Thyroid gland (tissue), 4 donors: Measurements from ENCODE around the gene MACF1. TPM values are rescaled to one million over a fixed set of nuclear protein-coding genes. Genes with fewer than 3 reads are reported as not detected.

Experiments
- DNase-seq, 2 donors: peaks; one replicate each; pipeline ENCODE4 v3.0.0-alpha.2; 2019
- H3K27ac ChIP-seq, 3 donors: fragments of 200-600 bp; sonication (generic); 1 replicate in 2 of 3; 2 replicates in 1 of 3; pipeline ENCODE4 v1.5.1; 2016 to 2019; ENCODE audit warnings: mild to moderate bottlenecking in 1 of 3, moderate library complexity in 1 of 3
- H3K27me3 ChIP-seq: fragments of 200-600 bp; sonication (generic); one replicate; pipeline ENCODE4 v1.5.1; 2019
- H3K36me3 ChIP-seq, 2 donors: fragments of 200-600 bp; sonication (generic); one replicate each; pipeline ENCODE4 v1.5.1; 2016 to 2019
- H3K4me1 ChIP-seq, 2 donors: fragments of 200-600 bp; sonication (generic); one replicate each; pipeline ENCODE4 v1.5.1; 2017 to 2019
- H3K4me3 ChIP-seq, 3 donors: fragments of 200-600 bp; sonication (generic); replicated peaks in 1 of 3; 1 replicate in 2 of 3; 2 replicates in 1 of 3; pipeline ENCODE4 v1.5.1; 2016; ENCODE audit warnings: mild to moderate bottlenecking in 1 of 3
- H3K9me3 ChIP-seq: fragments of 200-600 bp; sonication (generic); one replicate; pipeline ENCODE4 v1.5.1; 2017
- POLR2A ChIP-seq, 2 donors: fragments of 450-650 bp; IDR thresholded peaks; one replicate each; pipeline ENCODE4 v1.6.1; 2017; ENCODE audit warnings: antibody characterized with exemption in 2 of 2, mild to moderate bottlenecking in 2 of 2, moderate library complexity in 1 of 2
- WGBS, 2 donors: methylation state at CpG; one replicate each; pipeline ENCODE4 v1.1.5; 2017; 5-methylcytosine and 5-hydroxymethylcytosine counted together
- intact Hi-C: fragments of 100-400 bp; cut with DNase I; formaldehyde crosslinking; loops from one replicate; pipeline ENCODE4 v1.15.1; 2023
- total RNA-seq, 4 donors: library from RNA; depleted of rRNA; stranded (reverse); fragments of >200 nt; gene quantifications; one replicate each; pipeline ENCODE4 v1.2.3, GENCODE V29; 2016
- TF ChIP-seq, protein P1 (sequence below), 6 experiments: fragments of 200-600 bp in 3 of 6; fragments of 450-650 bp in 3 of 6; sonication (generic) in 3 of 6; IDR thresholded peaks; one replicate each; pipeline ENCODE4 v1.5.1; 2016 to 2019; ENCODE audit warnings: antibody characterized with exemption in 6 of 6, mild to moderate bottlenecking in 2 of 6, inconsistent platforms in 1 of 6, moderate library complexity in 1 of 6

Gene MACF1
- total RNA-seq, 4 donors from 2014 or later: 308 to 834 (median 427) TPM

- WGBS, 2 donors: 36 to 38% methylated on average over 5 of the region's 5 CpGs
- DNase-seq: peak; percentile 74 to 80
- H3K9me3 ChIP-seq: no peaks in the 10 kb centered on the region
- no peaks in the 10 kb centered on the region for H3K36me3 ChIP-seq
- intact Hi-C loops: no loop called here
- TF ChIP-seq, protein P1, sequence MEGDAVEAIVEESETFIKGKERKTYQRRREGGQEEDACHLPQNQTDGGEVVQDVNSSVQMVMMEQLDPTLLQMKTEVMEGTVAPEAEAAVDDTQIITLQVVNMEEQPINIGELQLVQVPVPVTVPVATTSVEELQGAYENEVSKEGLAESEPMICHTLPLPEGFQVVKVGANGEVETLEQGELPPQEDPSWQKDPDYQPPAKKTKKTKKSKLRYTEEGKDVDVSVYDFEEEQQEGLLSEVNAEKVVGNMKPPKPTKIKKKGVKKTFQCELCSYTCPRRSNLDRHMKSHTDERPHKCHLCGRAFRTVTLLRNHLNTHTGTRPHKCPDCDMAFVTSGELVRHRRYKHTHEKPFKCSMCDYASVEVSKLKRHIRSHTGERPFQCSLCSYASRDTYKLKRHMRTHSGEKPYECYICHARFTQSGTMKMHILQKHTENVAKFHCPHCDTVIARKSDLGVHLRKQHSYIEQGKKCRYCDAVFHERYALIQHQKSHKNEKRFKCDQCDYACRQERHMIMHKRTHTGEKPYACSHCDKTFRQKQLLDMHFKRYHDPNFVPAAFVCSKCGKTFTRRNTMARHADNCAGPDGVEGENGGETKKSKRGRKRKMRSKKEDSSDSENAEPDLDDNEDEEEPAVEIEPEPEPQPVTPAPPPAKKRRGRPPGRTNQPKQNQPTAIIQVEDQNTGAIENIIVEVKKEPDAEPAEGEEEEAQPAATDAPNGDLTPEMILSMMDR (IDR thresholded peaks at IDR 0.05): no peak
- TF ChIP-seq POLR2A (IDR thresholded peaks at IDR 0.05): peak in 1 of 2 donors; percentile 40
- peak overlapping the region; percentile 47 to 87 (median 79) for H3K27ac ChIP-seq
- H3K27me3 ChIP-seq: no peaks in the 10 kb centered on the region
- H3K4me3 ChIP-seq: no peak overlapping the region
- peaks cover 84 to 89% of the 10 kb centered on the region in 2 donors for H3K4me1 ChIP-seq
These were observed 36.8 kb upstream of the MACF1 start for GRCh38 chr1:39167632-39168209.

- no peaks in the 10 kb centered on the region for H3K9me3 ChIP-seq
- H3K27me3 ChIP-seq: no peaks in the 10 kb centered on the region
- no peak overlapping the region for H3K4me3 ChIP-seq
- TF ChIP-seq, protein P1 (IDR thresholded peaks at IDR 0.05): no peak
- no peak for TF ChIP-seq POLR2A (IDR thresholded peaks at IDR 0.05)
- 93 to 97% methylated on average over 9 of the region's 9 CpGs for WGBS, 2 donors
- H3K36me3 ChIP-seq: no peaks in the 10 kb centered on the region
- peak overlapping the region; percentile 47 to 87 (median 79) for H3K27ac ChIP-seq
- intact Hi-C loops: no loop called here
- DNase-seq: no peak
- peaks cover 89 to 96% of the 10 kb centered on the region in 2 donors for H3K4me1 ChIP-seq
These were observed 36.0 kb upstream of the MACF1 start for GRCh38 chr1:39168301-39169080.

DNA sequence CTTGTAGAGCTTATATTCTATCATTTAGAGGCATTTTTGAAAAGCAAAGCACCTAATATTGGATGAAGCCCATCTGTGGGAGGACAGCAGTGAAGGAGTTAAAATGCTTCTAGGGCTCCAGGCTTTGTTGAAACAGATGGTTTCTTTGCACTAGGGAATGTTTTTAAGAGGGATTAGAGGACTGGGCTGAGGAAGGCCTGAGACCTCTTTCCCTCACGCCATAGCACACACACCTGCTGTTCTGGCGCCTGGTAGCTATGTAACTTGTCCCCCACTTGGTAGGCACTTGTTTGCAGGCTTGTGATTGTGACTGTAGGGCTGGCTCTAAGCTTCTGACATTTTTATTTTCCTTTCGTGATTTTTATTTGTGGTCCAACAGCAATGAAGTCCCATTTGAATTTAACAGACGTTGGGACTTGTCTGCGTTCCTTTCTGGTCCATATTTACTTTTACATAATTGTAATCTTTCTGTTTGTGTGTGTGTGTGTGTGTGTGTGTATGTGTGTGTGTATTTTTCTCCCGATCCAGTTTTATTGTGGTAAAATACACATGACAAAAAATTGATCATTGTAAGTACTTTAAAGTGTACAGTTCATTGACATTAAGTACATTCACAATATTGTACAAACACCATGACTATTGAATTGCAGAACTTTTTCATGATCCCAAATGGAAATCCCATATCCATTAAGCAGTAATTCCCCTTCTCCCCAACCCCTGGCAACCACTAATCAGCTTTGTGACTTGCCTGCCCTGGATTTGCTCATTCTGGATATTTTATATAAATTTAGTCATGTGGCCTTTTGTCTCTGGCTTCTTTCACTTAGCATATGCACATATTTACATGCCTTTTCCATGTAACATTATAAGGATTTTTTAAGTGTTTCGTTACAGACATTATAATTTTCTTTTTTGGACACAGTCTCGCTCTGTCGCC lies 33.5 kb upstream of the MACF1 start:
- peak; percentile 75 to 78 for DNase-seq
- intact Hi-C loops: no loop called here
- WGBS, 2 donors: 54% methylated on average over 9 of the region's 9 CpGs

DNA sequence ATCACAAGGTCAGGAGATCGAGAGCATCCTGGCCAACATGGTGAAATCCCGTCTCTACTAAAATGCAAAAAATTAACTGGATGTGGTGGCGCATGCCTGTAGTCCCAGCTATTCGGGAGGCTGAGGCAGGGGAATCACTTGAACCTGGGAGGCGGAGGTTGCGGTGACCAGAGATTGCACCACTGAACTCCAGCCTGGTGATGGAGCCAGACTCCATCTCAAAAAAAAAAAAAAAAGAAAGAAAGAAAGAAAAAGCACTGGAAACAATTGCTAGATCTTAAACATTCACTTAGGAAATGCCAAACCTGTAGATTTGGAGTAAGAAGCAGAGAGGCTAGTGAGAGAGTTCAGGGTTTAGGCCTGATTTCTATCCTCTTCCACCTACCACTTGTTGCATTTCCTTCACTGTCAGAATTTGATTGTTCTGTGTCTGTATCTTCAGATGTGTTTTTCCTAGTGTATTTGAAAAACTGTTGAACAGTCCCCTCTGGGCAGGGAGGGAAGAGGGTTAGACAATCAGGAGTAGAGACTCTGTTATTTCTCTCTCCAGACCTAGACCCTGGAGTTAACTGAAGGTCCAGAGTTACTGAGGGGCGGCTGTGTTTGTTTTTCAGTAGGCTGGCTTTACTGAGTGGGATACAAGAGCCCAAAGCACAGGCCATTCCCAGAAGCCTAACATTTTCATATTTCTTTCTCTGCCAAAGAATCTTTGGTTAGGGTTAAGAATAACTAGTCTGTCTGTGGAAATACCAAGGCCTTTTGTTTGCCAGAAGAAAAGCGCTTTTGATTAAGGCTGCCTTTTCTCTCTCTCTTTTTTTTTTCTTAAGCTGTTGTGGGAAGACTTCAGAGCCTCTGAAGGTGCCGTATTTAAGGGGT lies 31.1 kb upstream of the MACF1 start:
- Histone ChIP-seq H3K9me3 (no peaks in the 10 kb centered on the region), H3K4me1 (peaks cover 83 to 92% of the 10 kb centered on the region in 2 donors), H3K27ac (peak overlapping the region; percentile 37 to 87 (median 79)), H3K36me3 (no peaks in the 10 kb centered on the region), H3K27me3 (no peaks in the 10 kb centered on the region), H3K4me3 (no peak overlapping the region)
- TF ChIP-seq POLR2A (IDR thresholded peaks at IDR 0.05): no peak
- TF ChIP-seq, protein P1 (IDR thresholded peaks at IDR 0.05): no peak
- 68 to 74% methylated on average over 9 of the region's 9 CpGs for WGBS, 2 donors
- intact Hi-C loops: no loop called here
- no peak for DNase-seq

More for the DNA sequence above, 33.5 kb upstream of the MACF1 start:
- TF ChIP-seq, protein P1 (IDR thresholded peaks at IDR 0.05): no peak
- peak in 1 of 2 donors; percentile 47 for TF ChIP-seq POLR2A (IDR thresholded peaks at IDR 0.05)
- H3K27me3 ChIP-seq: no peaks in the 10 kb centered on the region
- no peaks in the 10 kb centered on the region for H3K36me3 ChIP-seq
- no peaks in the 10 kb centered on the region for H3K9me3 ChIP-seq
- peaks cover 86 to 96% of the 10 kb centered on the region in 2 donors for H3K4me1 ChIP-seq
- H3K4me3 ChIP-seq: no peak overlapping the region
- peak overlapping the region; percentile 47 to 87 (median 79) for H3K27ac ChIP-seq
